HepG2 (cell line): ENCODE results near the gene ABHD17B. TPM values are rescaled to one million over a fixed set of nuclear protein-coding genes. Genes with fewer than 3 reads are reported as not detected.

Source experiments
- ADNP ChIP-seq: sonication (generic); formaldehyde crosslinking; IDR thresholded peaks from 2 replicates; pipeline ENCODE4 v1.4.0; 2020; ENCODE audit warnings: missing genetic modification reagents
- ARNT2 ChIP-seq: sonication (generic); formaldehyde crosslinking; IDR thresholded peaks from 2 replicates; pipeline ENCODE4 v1.8.0; 2022; ENCODE audit warnings: mild to moderate bottlenecking, low read depth, missing genetic modification reagents, moderate library complexity
- BRCA1 ChIP-seq: sonication (generic); formaldehyde crosslinking; IDR thresholded peaks from 2 replicates; pipeline ENCODE4 v1.4.0; 2020; ENCODE audit warnings: missing genetic modification reagents
- PAWR ChIP-seq: sonication (generic); formaldehyde crosslinking; IDR thresholded peaks from 2 replicates; pipeline ENCODE4 v1.4.0; 2020; ENCODE audit warnings: missing genetic modification reagents, mild to moderate bottlenecking, borderline replicate concordance
- RELA ChIP-seq: sonication (generic); formaldehyde crosslinking; IDR thresholded peaks from 2 replicates; pipeline ENCODE4 v1.4.0; 2020; ENCODE audit warnings: missing genetic modification reagents
- SMC3 ChIP-seq: IDR thresholded peaks from 2 replicates; pipeline ENCODE4 v1.6.1; 2011; ENCODE audit warnings: low read length, improper control_type of control experiment
- ZFP90 ChIP-seq: sonication (generic); formaldehyde crosslinking; IDR thresholded peaks from 2 replicates; pipeline ENCODE4 v1.8.0; 2022; ENCODE audit warnings: missing genetic modification reagents, mild to moderate bottlenecking, inconsistent platforms, borderline replicate concordance
- ZNF207 ChIP-seq: fragments of 450-650 bp; IDR thresholded peaks from 2 replicates; pipeline ENCODE4 v1.6.1; 2016; ENCODE audit warnings: antibody characterized with exemption, borderline replicate concordance
- ZNF776 ChIP-seq: sonication (generic); formaldehyde crosslinking; IDR thresholded peaks from 2 replicates; pipeline ENCODE4 v1.4.0; 2020; ENCODE audit warnings: mild to moderate bottlenecking, missing genetic modification reagents
- ZNF792 ChIP-seq: IDR thresholded peaks from 2 replicates; pipeline ENCODE4 v1.6.1; 2016
- ZNF878 ChIP-seq: sonication (generic); formaldehyde crosslinking; IDR thresholded peaks from 2 replicates; pipeline ENCODE4 v1.8.1; 2023; ENCODE audit warnings: mild to moderate bottlenecking, missing genetic modification reagents, moderate library complexity
- ZNF891 ChIP-seq: sonication (generic); formaldehyde crosslinking; IDR thresholded peaks from 2 replicates; pipeline ENCODE4 v1.5.0; 2020; ENCODE audit warnings: mild to moderate bottlenecking, missing genetic modification reagents
- ZSCAN12 ChIP-seq: sonication (generic); formaldehyde crosslinking; IDR thresholded peaks from 2 replicates; pipeline ENCODE4 v1.9.0; 2021; ENCODE audit warnings: mild to moderate bottlenecking, missing genetic modification reagents
- polyA plus RNA-seq, 8 experiments: library from polyadenylated mRNA; depleted of rRNA in 3 of 8; stranded (reverse) in 7 of 8; unstranded in 1 of 8; fragments of >200 nt; fragmentation: Illumina TruSeq in 4 of 8; extraction: Trizol in 4 of 8; gene quantifications; 2 replicates each; pipeline versions ENCODE4 v1.2.1 to v1.2.3, GENCODE V29; 2011 to 2016; ENCODE audit warnings: low read depth in 4 of 8, missing spikeins in 1 of 8, mixed read lengths in 1 of 8; ENCODE audit not compliant: insufficient read depth in 1 of 8
- total RNA-seq, 5 experiments: library from RNA; depleted of rRNA; stranded (reverse); fragments of >200 nt; fragmentation: Illumina TruSeq; extraction: Trizol; gene quantifications; 2 replicates each; pipeline ENCODE4 v1.2.3, GENCODE V29; 2016; ENCODE audit warnings: low read depth in 1 of 5
- TF ChIP-seq, protein P1 (sequence below): sonication (generic); formaldehyde crosslinking; IDR thresholded peaks from 2 replicates; pipeline ENCODE4 v1.4.0; 2020; ENCODE audit warnings: mild to moderate bottlenecking, missing genetic modification reagents
- TF ChIP-seq, protein P2 (sequence below): sonication (generic); formaldehyde crosslinking; IDR thresholded peaks from 2 replicates; pipeline ENCODE4 v1.4.0; 2020; ENCODE audit warnings: missing genetic modification reagents, mild to moderate bottlenecking, borderline replicate concordance
- TF ChIP-seq, protein P3 (sequence below): sonication (generic); formaldehyde crosslinking; IDR thresholded peaks from 2 replicates; pipeline ENCODE4 v1.4.0; 2020; ENCODE audit warnings: missing genetic modification reagents
- TF ChIP-seq, protein P4 (sequence below): sonication (generic); IDR thresholded peaks from 2 replicates; pipeline ENCODE4 v1.6.1; 2016; ENCODE audit warnings: low read depth, borderline replicate concordance
- TF ChIP-seq, protein P5 (sequence below), 2 experiments: sonication (generic) in 1 of 2; formaldehyde crosslinking in 1 of 2; IDR thresholded peaks; 2 replicates each; pipeline versions ENCODE4 v1.4.0 to v1.6.1; 2018 to 2020; ENCODE audit warnings: missing genetic modification reagents in 2 of 2, borderline replicate concordance in 1 of 2, low read depth in 1 of 2, mild to moderate bottlenecking in 1 of 2, missing biosample characterization in 1 of 2

Gene ABHD17B
- total and polyA plus RNA-seq, 2 of the 13 experiments (the other 11 are each of a cell fraction or from before 2014, with no cell fraction given) = 11.3 to 22.0 TPM

DNA sequence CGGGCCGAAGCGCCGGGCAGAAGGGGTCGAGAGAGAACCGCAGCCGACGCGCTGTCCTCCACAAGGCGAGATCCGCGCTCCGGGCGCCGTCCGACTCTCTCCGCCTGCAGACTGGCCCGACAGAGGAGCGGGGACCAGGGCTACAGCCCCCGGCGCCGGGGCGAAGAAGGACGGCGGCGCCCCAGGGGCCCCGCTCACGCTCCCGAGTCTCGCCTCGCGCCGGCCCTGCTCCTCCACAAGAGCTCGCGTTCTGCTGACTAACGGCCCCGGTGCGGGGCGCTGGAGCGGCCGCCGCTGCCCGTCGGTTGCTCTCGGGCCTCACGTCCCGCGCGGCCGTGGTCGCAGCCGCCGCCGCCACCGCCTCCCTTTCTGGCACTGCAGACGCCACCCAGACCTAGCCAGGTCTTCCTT, 338 bp downstream of the ABHD17B start (continued):
- TF ChIP-seq, protein P1, sequence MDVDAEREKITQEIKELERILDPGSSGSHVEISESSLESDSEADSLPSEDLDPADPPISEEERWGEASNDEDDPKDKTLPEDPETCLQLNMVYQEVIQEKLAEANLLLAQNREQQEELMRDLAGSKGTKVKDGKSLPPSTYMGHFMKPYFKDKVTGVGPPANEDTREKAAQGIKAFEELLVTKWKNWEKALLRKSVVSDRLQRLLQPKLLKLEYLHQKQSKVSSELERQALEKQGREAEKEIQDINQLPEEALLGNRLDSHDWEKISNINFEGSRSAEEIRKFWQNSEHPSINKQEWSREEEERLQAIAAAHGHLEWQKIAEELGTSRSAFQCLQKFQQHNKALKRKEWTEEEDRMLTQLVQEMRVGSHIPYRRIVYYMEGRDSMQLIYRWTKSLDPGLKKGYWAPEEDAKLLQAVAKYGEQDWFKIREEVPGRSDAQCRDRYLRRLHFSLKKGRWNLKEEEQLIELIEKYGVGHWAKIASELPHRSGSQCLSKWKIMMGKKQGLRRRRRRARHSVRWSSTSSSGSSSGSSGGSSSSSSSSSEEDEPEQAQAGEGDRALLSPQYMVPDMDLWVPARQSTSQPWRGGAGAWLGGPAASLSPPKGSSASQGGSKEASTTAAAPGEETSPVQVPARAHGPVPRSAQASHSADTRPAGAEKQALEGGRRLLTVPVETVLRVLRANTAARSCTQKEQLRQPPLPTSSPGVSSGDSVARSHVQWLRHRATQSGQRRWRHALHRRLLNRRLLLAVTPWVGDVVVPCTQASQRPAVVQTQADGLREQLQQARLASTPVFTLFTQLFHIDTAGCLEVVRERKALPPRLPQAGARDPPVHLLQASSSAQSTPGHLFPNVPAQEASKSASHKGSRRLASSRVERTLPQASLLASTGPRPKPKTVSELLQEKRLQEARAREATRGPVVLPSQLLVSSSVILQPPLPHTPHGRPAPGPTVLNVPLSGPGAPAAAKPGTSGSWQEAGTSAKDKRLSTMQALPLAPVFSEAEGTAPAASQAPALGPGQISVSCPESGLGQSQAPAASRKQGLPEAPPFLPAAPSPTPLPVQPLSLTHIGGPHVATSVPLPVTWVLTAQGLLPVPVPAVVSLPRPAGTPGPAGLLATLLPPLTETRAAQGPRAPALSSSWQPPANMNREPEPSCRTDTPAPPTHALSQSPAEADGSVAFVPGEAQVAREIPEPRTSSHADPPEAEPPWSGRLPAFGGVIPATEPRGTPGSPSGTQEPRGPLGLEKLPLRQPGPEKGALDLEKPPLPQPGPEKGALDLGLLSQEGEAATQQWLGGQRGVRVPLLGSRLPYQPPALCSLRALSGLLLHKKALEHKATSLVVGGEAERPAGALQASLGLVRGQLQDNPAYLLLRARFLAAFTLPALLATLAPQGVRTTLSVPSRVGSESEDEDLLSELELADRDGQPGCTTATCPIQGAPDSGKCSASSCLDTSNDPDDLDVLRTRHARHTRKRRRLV = no peak
- TF ChIP-seq ZNF207 = no peak
- TF ChIP-seq, protein P2, sequence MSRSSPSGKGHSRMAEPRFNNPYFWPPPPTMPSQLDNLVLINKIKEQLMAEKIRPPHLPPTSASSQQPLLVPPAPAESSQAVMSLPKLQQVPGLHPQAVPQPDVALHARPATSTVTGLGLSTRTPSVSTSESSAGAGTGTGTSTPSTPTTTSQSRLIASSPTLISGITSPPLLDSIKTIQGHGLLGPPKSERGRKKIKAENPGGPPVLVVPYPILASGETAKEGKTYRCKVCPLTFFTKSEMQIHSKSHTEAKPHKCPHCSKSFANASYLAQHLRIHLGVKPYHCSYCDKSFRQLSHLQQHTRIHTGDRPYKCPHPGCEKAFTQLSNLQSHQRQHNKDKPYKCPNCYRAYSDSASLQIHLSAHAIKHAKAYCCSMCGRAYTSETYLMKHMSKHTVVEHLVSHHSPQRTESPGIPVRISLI (CRISPR knock-in tag) = 0 out of 2 replicates have a peak, but pooled peaks have one; percentile 7
- no peak for TF ChIP-seq PAWR (CRISPR knock-in tag)
- TF ChIP-seq, protein P3, sequence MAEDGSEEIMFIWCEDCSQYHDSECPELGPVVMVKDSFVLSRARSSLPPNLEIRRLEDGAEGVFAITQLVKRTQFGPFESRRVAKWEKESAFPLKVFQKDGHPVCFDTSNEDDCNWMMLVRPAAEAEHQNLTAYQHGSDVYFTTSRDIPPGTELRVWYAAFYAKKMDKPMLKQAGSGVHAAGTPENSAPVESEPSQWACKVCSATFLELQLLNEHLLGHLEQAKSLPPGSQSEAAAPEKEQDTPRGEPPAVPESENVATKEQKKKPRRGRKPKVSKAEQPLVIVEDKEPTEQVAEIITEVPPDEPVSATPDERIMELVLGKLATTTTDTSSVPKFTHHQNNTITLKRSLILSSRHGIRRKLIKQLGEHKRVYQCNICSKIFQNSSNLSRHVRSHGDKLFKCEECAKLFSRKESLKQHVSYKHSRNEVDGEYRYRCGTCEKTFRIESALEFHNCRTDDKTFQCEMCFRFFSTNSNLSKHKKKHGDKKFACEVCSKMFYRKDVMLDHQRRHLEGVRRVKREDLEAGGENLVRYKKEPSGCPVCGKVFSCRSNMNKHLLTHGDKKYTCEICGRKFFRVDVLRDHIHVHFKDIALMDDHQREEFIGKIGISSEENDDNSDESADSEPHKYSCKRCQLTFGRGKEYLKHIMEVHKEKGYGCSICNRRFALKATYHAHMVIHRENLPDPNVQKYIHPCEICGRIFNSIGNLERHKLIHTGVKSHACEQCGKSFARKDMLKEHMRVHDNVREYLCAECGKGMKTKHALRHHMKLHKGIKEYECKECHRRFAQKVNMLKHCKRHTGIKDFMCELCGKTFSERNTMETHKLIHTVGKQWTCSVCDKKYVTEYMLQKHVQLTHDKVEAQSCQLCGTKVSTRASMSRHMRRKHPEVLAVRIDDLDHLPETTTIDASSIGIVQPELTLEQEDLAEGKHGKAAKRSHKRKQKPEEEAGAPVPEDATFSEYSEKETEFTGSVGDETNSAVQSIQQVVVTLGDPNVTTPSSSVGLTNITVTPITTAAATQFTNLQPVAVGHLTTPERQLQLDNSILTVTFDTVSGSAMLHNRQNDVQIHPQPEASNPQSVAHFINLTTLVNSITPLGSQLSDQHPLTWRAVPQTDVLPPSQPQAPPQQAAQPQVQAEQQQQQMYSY (CRISPR knock-in tag) = no peak
- TF ChIP-seq ZSCAN12 = no peak
- TF ChIP-seq, protein P4, sequence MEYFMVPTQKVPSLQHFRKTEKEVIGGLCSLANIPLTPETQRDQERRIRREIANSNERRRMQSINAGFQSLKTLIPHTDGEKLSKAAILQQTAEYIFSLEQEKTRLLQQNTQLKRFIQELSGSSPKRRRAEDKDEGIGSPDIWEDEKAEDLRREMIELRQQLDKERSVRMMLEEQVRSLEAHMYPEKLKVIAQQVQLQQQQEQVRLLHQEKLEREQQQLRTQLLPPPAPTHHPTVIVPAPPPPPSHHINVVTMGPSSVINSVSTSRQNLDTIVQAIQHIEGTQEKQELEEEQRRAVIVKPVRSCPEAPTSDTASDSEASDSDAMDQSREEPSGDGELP = no peak
- no peak for TF ChIP-seq ADNP (CRISPR knock-in tag)
- no peak; the same call in 1 of the 2 replicates for TF ChIP-seq ZNF776
- TF ChIP-seq ZNF792 (CRISPR knock-in tag) = no peak
- TF ChIP-seq ZNF891 (CRISPR knock-in tag) = 0 out of 2 replicates have a peak, but pooled peaks have one; percentile 48
- TF ChIP-seq ARNT2 (CRISPR knock-in tag) = no peak
- TF ChIP-seq, protein P5, sequence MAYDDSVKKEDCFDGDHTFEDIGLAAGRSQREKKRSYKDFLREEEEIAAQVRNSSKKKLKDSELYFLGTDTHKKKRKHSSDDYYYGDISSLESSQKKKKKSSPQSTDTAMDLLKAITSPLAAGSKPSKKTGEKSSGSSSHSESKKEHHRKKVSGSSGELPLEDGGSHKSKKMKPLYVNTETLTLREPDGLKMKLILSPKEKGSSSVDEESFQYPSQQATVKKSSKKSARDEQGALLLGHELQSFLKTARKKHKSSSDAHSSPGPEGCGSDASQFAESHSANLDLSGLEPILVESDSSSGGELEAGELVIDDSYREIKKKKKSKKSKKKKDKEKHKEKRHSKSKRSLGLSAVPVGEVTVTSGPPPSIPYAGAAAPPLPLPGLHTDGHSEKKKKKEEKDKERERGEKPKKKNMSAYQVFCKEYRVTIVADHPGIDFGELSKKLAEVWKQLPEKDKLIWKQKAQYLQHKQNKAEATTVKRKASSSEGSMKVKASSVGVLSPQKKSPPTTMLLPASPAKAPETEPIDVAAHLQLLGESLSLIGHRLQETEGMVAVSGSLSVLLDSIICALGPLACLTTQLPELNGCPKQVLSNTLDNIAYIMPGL (CRISPR knock-in tag; IDR thresholded peaks at IDR 0.05; ENCODE audit: borderline replicate concordance in 1 of 2, low read depth in 1 of 2) = peak in 1 of 2 experiments; percentile 83; a peak in 1 of 4 replicates
- TF ChIP-seq SMC3 = no peak
- TF ChIP-seq RELA (CRISPR knock-in tag) = no peak
- TF ChIP-seq ZNF878 (CRISPR knock-in tag) = no peak
- no peak for TF ChIP-seq BRCA1
- peak; percentile 15; the same call in 1 of the 2 replicates for TF ChIP-seq ZFP90 (CRISPR knock-in tag)
